Heart right ventricle (tissue), 16 donors: ENCODE data around the gene MYO18B. TPM values are rescaled to one million over a fixed set of nuclear protein-coding genes. Genes with fewer than 3 reads are reported as not detected.

Experiments
- ATAC-seq, 8 donors: fragments of 200-7000 bp; cut with Tn5 transposase; one replicate each; pipeline ENCODE4 v1.9.1; 2020; ENCODE audit warnings: mild to moderate bottlenecking in 8 of 8, moderate library complexity in 8 of 8, moderate number of reproducible peaks in 1 of 8
- DNase-seq, 2 donors: peaks; one replicate each; pipeline ENCODE4 v3.0.0-alpha.2; 2020
- H3K27ac ChIP-seq, 10 donors: fragments of 200-600 bp; sonication (generic) in 2 of 10; one replicate each; pipeline versions ENCODE4 v1.5.0 to v1.8.0; 2020 to 2022; ENCODE audit warnings: mild to moderate bottlenecking in 3 of 10
- H3K27me3 ChIP-seq, 7 donors: fragments of 200-600 bp; one replicate each; pipeline ENCODE4 v1.8.0; 2021 to 2022; ENCODE audit warnings: mild to moderate bottlenecking in 2 of 7
- H3K36me3 ChIP-seq, 9 donors: fragments of 200-600 bp; sonication (generic) in 1 of 9; one replicate each; pipeline versions ENCODE4 v1.5.0 to v1.8.0; 2020 to 2022; ENCODE audit warnings: mild to moderate bottlenecking in 2 of 9
- H3K4me1 ChIP-seq, 9 donors: fragments of 200-600 bp; sonication (generic) in 1 of 9; one replicate each; pipeline versions ENCODE4 v1.5.0 to v1.8.0; 2020 to 2022; ENCODE audit warnings: mild to moderate bottlenecking in 4 of 9
- H3K4me3 ChIP-seq, 10 donors: fragments of 200-600 bp; sonication (generic) in 2 of 10; one replicate each; pipeline versions ENCODE4 v1.5.0 to v1.8.0; 2020 to 2022; ENCODE audit warnings: mild to moderate bottlenecking in 7 of 10, moderate library complexity in 2 of 10
- H3K9me3 ChIP-seq, 11 donors: fragments of 200-600 bp in 10 of 11; sonication (generic) in 2 of 11; one replicate each; pipeline versions ENCODE4 v1.5.0 to v1.8.0; 2013 to 2022; ENCODE audit warnings: mild to moderate bottlenecking in 2 of 11, control low read depth in 1 of 11, moderate library complexity in 1 of 11
- CTCF ChIP-seq, 9 donors: fragments of 200-600 bp; sonication (generic) in 2 of 9; IDR thresholded peaks; one replicate each; pipeline versions ENCODE4 v1.5.0 to v1.8.0; 2021 to 2022; ENCODE audit warnings: antibody characterized with exemption in 9 of 9, mild to moderate bottlenecking in 5 of 9, moderate library complexity in 1 of 9
- WGBS, 2 donors: extraction: QIAGEN DNeasy Blood & Tissue Kit; methylation state at CpG; one replicate each; pipeline ENCODE4 v1.1.7; 2013; ENCODE audit warnings: inconsistent platforms in 1 of 2; 5-methylcytosine and 5-hydroxymethylcytosine counted together
- intact Hi-C, 10 donors: fragments of 100-400 bp; cut with DNase I; formaldehyde crosslinking; loops; one replicate each; pipeline versions ENCODE4 v1.11.1 to v1.14.2; 2022
- polyA plus RNA-seq, 2 donors: library from polyadenylated mRNA; stranded (reverse); fragments of 200-250 nt; gene quantifications; one replicate each; pipeline ENCODE4 v1.2.3, GENCODE V29; 2013
- total RNA-seq, 10 donors: library from RNA; stranded (reverse); fragmentation: NEBNext Ultra II Directional in 3 of 10; extraction: Animal tissue kit (Norgen Biotek cat#: 25700) in 3 of 10; gene quantifications; one replicate each; pipeline versions ENCODE4 v1.2.1 to v1.2.4, GENCODE V29; 2021 to 2023
- donor health status: Arrhythmogenic right ventricular cardiomyopathy.
- donor health status: ischemic (EF 13 %, LVEDD 7.1; RV severe dilation, severe dysfunction).
- donor health status: healthy with polysubstance abuse.
- donor health status: DM: no; HTN: yes; CAD: no.
- donor health status: DM: no; HTN: no; CAD: no.
- donor health status: ischemic (EF 25% LVEDD 6.9; RV normal size, moderate dysfunction).
- donor health status: ischemic (EF 25% LVEDD 5.7; RV mildly dilated, moderate dysfunction).
- donor health status: healthy.
- donor health status: DM: yes; HTN: yes; CAD: no.
- donor health status: Ischemic cardiomyopathy.
- donor health status: ischemic (EF 35%, LVEDD 5.7; RV mildly dilated, moderate dysfunction).
- donor health status: nonischemic (EF 11% LVEDD 7.7; RV severe dilation, severe dysfunction).
- donor health status: DM: yes; HTN: yes; CAD: no.
- donor health status: PGD.
- donor health status: ischemic (EF 29% LVEDD 5.4; RV normal size, mild dysfunction).
- donor health status: nonischemic (EF 23%, LVEDD 6.1; RV moderate dilation, normal function).

MYO18B gene
- total and polyA plus RNA-seq, 12 donors: 111 to 407 (median 210) TPM

GRCh38 chr22:25955323-25955722, 213.3 kb downstream of the MYO18B start:
- Histone ChIP-seq H3K4me1 (no peaks in the 10 kb centered on the region), H3K27ac (no peak overlapping the region), H3K4me3 (no peak overlapping the region), H3K36me3 (peaks cover 0 to 94% (median 7%) of the 10 kb centered on the region in 9 donors), H3K9me3 (no peaks in the 10 kb centered on the region), H3K27me3 (no peaks in the 10 kb centered on the region)
- ATAC-seq (peak in 1 of 8 donors; percentile 28), DNase-seq (no peak)
- 89 to 91% methylated on average over 9 of the region's 9 CpGs for WGBS, 2 donors
- intact Hi-C loops: no loop called here
- TF ChIP-seq CTCF (IDR thresholded peaks at IDR 0.05): no peak

- 56 to 67% methylated on average over 5 of the region's 5 CpGs for WGBS, 2 donors
- Histone ChIP-seq H3K27me3 (no peaks in the 10 kb centered on the region), H3K4me3 (no peak overlapping the region), H3K36me3 (peaks cover 0 to 91% (median 7%) of the 10 kb centered on the region in 9 donors), H3K27ac (no peak overlapping the region), H3K4me1 (no peaks in the 10 kb centered on the region), H3K9me3 (no peaks in the 10 kb centered on the region)
- intact Hi-C loops: no loop called here
- TF ChIP-seq CTCF (IDR thresholded peaks at IDR 0.05): no peak
- ATAC-seq (no peak), DNase-seq (no peak)
Observed at GRCh38 chr22:25956801-25957200, 214.8 kb downstream of the MYO18B start.

GRCh38 chr22:25959818-25960774, 218.1 kb downstream of the MYO18B start:
- H3K27ac ChIP-seq: no peak overlapping the region
- DNase-seq: no peak
- H3K9me3 ChIP-seq: no peaks in the 10 kb centered on the region
- no peak for TF ChIP-seq CTCF (IDR thresholded peaks at IDR 0.05)
- no peaks in the 10 kb centered on the region for H3K4me1 ChIP-seq
- peaks cover 0 to 76% (median 0%) of the 10 kb centered on the region in 9 donors for H3K36me3 ChIP-seq
- no peak for ATAC-seq
- H3K4me3 ChIP-seq: no peak overlapping the region
- intact Hi-C loops: no loop called here
- H3K27me3 ChIP-seq: no peaks in the 10 kb centered on the region
- WGBS, 2 donors: 84 to 90% methylated on average over 12 of the region's 12 CpGs

GRCh38 chr22:25961699-25962098, 219.7 kb downstream of the MYO18B start:
- H3K4me3 ChIP-seq: no peak overlapping the region
- H3K27ac ChIP-seq: no peak overlapping the region
- H3K36me3 ChIP-seq: peaks cover 0 to 64% (median 0%) of the 10 kb centered on the region in 9 donors
- TF ChIP-seq CTCF (IDR thresholded peaks at IDR 0.05): no peak
- DNase-seq (no peak), ATAC-seq (no peak)
- no peaks in the 10 kb centered on the region for H3K9me3 ChIP-seq
- intact Hi-C loops: no loop called here
- H3K27me3 ChIP-seq: peaks cover 0 to 5% (median 0%) of the 10 kb centered on the region in 7 donors
- WGBS, 2 donors: 77 to 86% methylated on average over 5 of the region's 5 CpGs
- H3K4me1 ChIP-seq: peaks cover 0 to 14% (median 0%) of the 10 kb centered on the region in 9 donors
